Neural cell (in vitro differentiated cells): ENCODE data around the gene DPF3.

Experiments used
- CTCF ChIP-seq: fragments of 450-650 bp; IDR thresholded peaks from 2 replicates; pipeline ENCODE4 v1.5.1; 2014; ENCODE audit warnings: antibody characterized with exemption, mild to moderate bottlenecking, moderate library complexity; ENCODE audit not compliant: poor library complexity, severe bottlenecking
- EZH2 ChIP-seq: fragments of 200-600, 300-800 bp; shearing (Covaris generic), sonication (generic); IDR thresholded peaks from 2 replicates; pipeline ENCODE4 v1.6.1; 2014; ENCODE audit warnings: antibody characterized with exemption, low read length, borderline replicate concordance, mild to moderate bottlenecking; ENCODE audit not compliant: insufficient read depth, poor library complexity, severe bottlenecking

- TF ChIP-seq CTCF (no peak), EZH2 (no peak)
Measured at GRCh38 chr14:72616294-72616693, 277.6 kb downstream of the DPF3 start.
